HL-60 (cell line): ENCODE results near the gene G3BP2.
A peak's percentile ranks its signal among the peaks of the same experiment; 100 is the strongest.

Experiments used
- DNase-seq, 2 experiments: peaks; one replicate each; pipeline ENCODE4 v3.0.0-alpha.2; 2010 to 2020; ENCODE audit warnings: low read depth in 1 of 2, low spot score in 1 of 2
- H3K27ac ChIP-seq: fragments of 250-450 bp; sonication (Bioruptor Pico); replicated peaks from 2 replicates; pipeline ENCODE4 v1.5.1; 2020; ENCODE audit warnings: mild to moderate bottlenecking, moderate library complexity
- H3K27me3 ChIP-seq: fragments of 250-450 bp; sonication (Bioruptor Pico); 2 replicates; pipeline ENCODE4 v1.5.1; 2021; ENCODE audit warnings: mild to moderate bottlenecking, moderate library complexity; ENCODE audit not compliant: insufficient read depth, poor library complexity, severe bottlenecking
- H3K4me3 ChIP-seq: replicated peaks from 2 replicates; pipeline ENCODE4 v1.5.1; 2011; ENCODE audit warnings: mild to moderate bottlenecking, control low read depth, low read length; ENCODE audit not compliant: insufficient read depth
- GABPA ChIP-seq: IDR thresholded peaks from 2 replicates; pipeline ENCODE4 v1.6.1; 2012; ENCODE audit warnings: low read depth
- POLR2AphosphoS5 ChIP-seq: IDR thresholded peaks from 2 replicates; pipeline ENCODE4 v1.6.1; 2012; ENCODE audit warnings: low read depth
- SPI1 ChIP-seq: IDR thresholded peaks from 2 replicates; pipeline ENCODE4 v1.6.1; 2012; ENCODE audit warnings: low read depth, mild to moderate bottlenecking, borderline replicate concordance
- TF ChIP-seq, protein P1 (sequence below): IDR thresholded peaks from 2 replicates; pipeline ENCODE4 v1.6.1; 2012; ENCODE audit warnings: low read depth; ENCODE audit not compliant: insufficient replicate concordance
- TF ChIP-seq, protein P2 (sequence below): IDR thresholded peaks from one replicate; pipeline ENCODE4 v1.5.1; 2011; ENCODE audit warnings: low read length, control low read depth, inconsistent platforms; ENCODE audit not compliant: insufficient read depth

Gene G3BP2

DNA sequence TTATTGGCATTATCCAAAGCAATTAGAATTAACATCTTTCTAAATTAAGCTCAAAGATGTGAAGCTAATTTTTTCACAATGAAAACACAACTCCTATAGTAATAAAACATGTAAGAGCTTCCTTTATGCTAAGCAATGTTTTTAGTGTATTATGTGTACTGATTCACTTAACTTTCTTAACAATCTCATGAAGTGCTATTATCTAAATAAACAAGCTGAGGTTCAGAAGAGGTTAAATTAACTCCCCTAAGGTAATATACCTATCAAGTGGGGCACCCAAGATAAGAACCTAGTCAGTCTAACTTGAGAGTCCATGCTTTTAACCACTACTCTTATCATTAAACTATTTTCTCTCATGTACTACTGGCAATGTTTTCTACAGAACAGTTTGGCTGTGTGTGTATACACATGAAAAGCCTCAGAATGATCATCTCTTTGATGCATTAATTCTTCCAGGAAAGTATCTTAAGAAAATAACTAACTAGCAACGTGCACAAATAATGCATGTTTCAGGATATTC, 13.6 kb downstream of the G3BP2 start:
- Histone ChIP-seq H3K27ac (no peak overlapping the region), H3K4me3 (no peak overlapping the region), H3K27me3 (no peaks in the 10 kb centered on the region)
- TF ChIP-seq POLR2AphosphoS5 (no peak), GABPA (no peak), SPI1 (no peak)
- TF ChIP-seq, protein P1, sequence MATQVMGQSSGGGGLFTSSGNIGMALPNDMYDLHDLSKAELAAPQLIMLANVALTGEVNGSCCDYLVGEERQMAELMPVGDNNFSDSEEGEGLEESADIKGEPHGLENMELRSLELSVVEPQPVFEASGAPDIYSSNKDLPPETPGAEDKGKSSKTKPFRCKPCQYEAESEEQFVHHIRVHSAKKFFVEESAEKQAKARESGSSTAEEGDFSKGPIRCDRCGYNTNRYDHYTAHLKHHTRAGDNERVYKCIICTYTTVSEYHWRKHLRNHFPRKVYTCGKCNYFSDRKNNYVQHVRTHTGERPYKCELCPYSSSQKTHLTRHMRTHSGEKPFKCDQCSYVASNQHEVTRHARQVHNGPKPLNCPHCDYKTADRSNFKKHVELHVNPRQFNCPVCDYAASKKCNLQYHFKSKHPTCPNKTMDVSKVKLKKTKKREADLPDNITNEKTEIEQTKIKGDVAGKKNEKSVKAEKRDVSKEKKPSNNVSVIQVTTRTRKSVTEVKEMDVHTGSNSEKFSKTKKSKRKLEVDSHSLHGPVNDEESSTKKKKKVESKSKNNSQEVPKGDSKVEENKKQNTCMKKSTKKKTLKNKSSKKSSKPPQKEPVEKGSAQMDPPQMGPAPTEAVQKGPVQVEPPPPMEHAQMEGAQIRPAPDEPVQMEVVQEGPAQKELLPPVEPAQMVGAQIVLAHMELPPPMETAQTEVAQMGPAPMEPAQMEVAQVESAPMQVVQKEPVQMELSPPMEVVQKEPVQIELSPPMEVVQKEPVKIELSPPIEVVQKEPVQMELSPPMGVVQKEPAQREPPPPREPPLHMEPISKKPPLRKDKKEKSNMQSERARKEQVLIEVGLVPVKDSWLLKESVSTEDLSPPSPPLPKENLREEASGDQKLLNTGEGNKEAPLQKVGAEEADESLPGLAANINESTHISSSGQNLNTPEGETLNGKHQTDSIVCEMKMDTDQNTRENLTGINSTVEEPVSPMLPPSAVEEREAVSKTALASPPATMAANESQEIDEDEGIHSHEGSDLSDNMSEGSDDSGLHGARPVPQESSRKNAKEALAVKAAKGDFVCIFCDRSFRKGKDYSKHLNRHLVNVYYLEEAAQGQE: no peak
- TF ChIP-seq, protein P2, sequence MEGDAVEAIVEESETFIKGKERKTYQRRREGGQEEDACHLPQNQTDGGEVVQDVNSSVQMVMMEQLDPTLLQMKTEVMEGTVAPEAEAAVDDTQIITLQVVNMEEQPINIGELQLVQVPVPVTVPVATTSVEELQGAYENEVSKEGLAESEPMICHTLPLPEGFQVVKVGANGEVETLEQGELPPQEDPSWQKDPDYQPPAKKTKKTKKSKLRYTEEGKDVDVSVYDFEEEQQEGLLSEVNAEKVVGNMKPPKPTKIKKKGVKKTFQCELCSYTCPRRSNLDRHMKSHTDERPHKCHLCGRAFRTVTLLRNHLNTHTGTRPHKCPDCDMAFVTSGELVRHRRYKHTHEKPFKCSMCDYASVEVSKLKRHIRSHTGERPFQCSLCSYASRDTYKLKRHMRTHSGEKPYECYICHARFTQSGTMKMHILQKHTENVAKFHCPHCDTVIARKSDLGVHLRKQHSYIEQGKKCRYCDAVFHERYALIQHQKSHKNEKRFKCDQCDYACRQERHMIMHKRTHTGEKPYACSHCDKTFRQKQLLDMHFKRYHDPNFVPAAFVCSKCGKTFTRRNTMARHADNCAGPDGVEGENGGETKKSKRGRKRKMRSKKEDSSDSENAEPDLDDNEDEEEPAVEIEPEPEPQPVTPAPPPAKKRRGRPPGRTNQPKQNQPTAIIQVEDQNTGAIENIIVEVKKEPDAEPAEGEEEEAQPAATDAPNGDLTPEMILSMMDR: no peak
- DNase-seq: no peak

DNA sequence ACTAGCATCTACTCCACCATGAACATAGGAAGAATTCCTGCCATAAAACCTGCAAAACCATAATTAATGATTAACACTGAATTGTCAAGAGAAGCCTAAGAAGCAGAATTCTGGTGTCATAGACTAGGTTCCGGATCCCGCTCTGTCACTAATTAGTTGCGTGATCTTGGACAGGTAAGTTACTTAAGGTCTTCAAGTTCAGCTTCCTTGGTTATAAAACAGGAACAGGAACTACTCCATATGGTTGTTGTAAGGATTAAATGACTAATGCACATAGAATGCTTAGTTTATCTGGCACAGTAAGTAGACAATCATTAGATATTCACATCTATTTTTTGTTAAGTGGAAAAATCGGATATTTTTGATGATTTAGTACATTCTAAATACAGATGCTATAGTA, 14.3 kb downstream of the G3BP2 start:
- TF ChIP-seq, protein P2: no peak
- TF ChIP-seq, protein P1: no peak
- TF ChIP-seq GABPA (no peak), SPI1 (peak; percentile 22; the same call in 1 of the 2 replicates), POLR2AphosphoS5 (no peak)
- DNase-seq: no peak
- H3K27me3 ChIP-seq: no peaks in the 10 kb centered on the region
- no peak overlapping the region for H3K27ac ChIP-seq
- H3K4me3 ChIP-seq: no peak overlapping the region

DNA sequence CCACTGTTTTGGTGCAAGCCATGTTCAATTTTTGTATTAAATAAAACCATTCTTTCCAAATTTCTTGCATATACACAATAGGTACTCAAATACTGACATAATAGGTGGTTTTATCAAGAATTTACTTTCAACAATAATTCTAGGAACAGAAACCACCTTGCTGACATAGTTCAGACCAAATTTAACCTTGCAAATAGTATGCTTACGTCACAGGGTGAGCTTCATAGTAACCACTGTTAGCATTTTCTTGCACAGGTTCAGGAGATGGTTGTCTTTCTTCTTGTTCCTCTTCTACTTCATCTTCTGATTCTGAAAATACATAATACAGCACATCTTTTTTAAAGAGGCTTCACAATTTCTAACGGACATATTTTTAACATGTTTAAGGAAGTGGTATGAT, 17.6 kb downstream of the G3BP2 start:
- Histone ChIP-seq H3K4me3 (no peak overlapping the region), H3K27me3 (no peaks in the 10 kb centered on the region), H3K27ac (no peak overlapping the region)
- TF ChIP-seq, protein P2: no peak
- TF ChIP-seq, protein P1: no peak
- TF ChIP-seq POLR2AphosphoS5 (no peak), SPI1 (no peak), GABPA (no peak)
- DNase-seq: no peak
